RPMI7951 (cell line): Measurements from ENCODE around the gene NR3C2. TPM values are rescaled to one million over a fixed set of nuclear protein-coding genes. Genes with fewer than 3 reads are reported as not detected.
"Not testable (repeated sequence)": the region's sequence is repeated elsewhere in the genome, so short reads cannot be mapped to it uniquely, and the experiment has no call there.

Source experiments
- DNase-seq: peaks from one replicate; pipeline ENCODE4 v3.0.0-alpha.2; 2012; ENCODE audit warnings: low read depth
- total RNA-seq: library from RNA; depleted of rRNA; stranded (reverse); fragments of >200 nt; shearing (Covaris generic); gene quantifications from 2 replicates; pipeline ENCODE4 v1.2.3, GENCODE V29; 2014

Gene NR3C2
- total RNA-seq, 1 experiment from 2014 or later = not detected

- DNase-seq = peak; percentile 33
Observed at GRCh38 chr4:148112231-148112982, 329.8 kb downstream of the NR3C2 start.

DNA sequence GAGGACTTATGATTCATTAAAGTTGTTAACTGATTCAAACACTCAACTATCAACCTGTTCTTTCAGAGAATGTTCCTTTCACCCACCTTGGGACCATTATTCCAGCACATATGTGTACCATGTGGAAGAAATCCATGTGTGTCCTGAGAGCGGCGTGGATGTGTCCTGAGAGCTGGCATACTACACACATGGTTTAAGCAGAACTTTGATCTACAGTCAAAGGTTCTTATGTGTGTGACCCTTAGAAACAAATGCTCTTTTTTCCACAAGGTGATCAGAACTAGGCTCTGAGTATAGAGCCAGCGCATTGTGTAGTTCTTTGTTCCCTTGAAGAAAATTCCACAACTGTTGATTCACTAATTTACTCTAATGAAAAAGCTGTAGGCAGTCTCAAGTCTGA is 332.0 kb downstream of the NR3C2 start:
- no peak for DNase-seq

- no peak for DNase-seq
Observed at GRCh38 chr4:148109216-148109615, 333.0 kb downstream of the NR3C2 start.

DNA sequence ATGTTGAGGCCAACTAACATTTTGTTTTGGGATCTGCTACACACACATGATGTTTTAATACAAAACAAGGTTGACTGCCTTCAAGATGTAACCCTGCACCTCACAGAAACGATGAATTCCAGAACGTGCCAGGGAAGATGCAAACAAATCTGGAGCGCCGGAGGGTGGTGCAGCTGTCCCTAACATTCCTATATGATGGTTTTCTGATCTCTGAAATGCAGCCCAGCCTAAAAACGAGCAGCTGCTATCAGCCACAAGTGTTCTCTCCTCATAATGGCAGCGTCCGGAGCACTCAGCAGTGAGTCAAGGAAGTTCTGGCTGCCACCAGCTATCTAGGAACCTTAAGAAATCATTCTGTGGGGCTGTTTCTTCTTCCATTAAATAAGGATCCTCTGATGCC is 333.4 kb downstream of the NR3C2 start:
- no peak for DNase-seq

DNA sequence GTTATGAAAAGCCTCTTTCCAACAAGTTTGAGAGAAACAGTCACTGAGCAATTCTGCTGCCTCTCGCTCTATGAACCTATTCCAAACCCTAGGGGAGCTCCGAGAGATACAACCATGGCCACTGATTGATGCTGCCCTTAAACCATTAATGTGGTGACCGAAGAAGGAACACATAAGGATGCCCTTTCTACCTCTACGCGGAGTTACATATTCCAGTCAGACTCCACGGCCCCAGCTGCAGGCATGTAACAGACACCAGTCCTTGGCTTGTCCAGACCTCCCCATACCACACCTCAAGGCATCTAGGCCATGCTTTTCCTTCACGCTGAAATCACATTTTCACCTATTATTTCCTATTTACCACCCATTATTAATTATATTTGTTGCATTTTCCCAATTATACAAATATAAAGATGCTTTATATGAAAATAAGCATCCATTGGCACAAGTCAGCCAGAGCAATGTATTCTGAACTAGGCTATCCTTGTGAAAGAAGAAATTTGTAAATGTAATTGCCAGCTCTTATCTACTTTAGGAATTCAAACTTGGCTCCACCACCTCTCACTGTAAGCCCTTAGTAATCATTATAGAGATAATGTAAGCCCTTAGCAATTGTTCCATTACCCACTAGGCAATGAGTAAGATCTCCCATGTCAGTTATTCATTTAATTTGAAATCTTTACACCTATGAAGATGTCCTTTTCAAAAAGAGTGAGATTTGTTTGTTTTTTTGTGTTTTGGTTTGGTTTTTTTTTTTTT is 338.4 kb downstream of the NR3C2 start:
- DNase-seq = no peak

GRCh38 chr4:148101790-148102189 is 340.4 kb downstream of the NR3C2 start:
- DNase-seq = no peak

DNA sequence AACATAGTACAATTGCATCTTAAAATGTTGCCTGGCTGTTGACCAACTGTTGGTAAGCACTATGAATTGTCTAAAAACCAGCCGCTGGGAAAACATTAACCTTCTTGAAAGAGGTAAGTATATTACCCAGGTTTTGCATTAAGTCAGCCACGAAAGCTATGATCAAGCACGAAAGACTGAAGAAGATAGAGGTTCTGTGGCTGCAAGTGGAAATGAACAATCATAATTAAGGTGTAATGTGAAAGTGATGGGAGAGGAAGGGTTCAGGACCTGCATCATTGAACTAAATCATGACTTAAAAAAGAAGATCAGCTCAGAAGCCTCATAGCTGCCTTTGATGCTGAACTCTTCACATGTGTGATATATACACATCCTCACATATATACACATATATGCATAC is 341.0 kb downstream of the NR3C2 start:
- no peak for DNase-seq

DNA sequence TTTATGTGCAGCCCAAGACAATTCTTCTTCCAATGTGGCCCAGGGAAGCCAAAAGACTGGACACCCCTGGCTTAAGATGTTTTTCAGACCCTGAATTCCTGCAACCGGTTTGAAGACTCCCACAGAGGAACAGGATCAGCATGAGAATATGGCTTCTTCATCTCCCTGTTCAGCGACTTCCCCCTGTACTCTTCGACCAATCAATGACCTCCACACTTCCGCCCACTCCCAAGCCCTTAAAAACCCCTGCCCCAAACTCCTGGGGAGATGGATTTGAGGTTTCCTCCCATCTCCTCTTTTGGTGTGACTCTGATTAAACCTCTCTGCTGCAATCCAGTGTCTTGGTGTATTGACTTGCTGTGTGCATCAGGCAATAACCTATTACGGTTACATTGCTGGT is 344.4 kb downstream of the NR3C2 start:
- DNase-seq = no peak

GRCh38 chr4:148095346-148095923 is 346.8 kb downstream of the NR3C2 start:
- DNase-seq = no peak

DNA sequence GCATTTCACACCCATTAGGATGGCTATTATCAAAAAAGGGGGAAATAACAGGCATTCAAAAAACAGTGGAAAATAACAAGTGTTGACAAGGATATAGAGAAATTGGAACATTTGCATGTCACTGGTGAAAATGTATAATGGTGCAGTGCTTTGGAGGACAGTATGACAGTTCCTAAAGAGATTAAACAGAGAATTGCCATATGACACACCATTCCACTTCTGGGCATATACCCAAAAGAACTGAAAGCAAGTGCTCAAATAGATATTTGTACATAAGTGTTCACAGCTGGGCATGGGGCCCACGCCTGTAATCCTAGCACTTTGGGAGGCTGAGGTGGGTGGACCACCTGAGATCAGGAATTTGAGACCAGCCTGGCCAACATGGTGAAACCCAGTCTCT is 348.1 kb downstream of the NR3C2 start:
- DNase-seq = no peak

DNA sequence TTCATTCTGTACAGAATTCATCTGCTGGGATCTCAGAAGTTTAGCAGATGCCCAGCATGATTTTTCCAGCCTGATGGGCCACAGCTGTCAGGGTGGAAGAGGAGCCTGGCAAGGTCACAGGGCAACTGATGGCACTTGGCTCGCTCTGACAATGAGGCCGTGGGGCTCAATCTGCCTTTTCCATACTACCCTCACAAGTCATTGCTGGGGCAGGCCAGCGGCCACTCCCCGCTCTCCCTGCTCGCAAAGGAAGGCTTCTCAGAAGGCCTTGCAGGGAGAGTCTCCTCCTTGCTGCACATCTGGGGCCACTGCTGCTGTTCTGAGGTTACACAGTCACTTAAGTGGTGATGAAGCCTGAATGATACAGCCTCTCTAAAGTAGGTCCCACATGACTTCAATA is 349.1 kb downstream of the NR3C2 start:
- no peak for DNase-seq

GRCh38 chr4:148092316-148093014 is 349.7 kb downstream of the NR3C2 start:
- no peak for DNase-seq

GRCh38 chr4:148091896-148092295 is 350.3 kb downstream of the NR3C2 start:
- DNase-seq = no peak

- DNase-seq = no peak
Observed at GRCh38 chr4:148090503-148091476, 351.4 kb downstream of the NR3C2 start.

DNA sequence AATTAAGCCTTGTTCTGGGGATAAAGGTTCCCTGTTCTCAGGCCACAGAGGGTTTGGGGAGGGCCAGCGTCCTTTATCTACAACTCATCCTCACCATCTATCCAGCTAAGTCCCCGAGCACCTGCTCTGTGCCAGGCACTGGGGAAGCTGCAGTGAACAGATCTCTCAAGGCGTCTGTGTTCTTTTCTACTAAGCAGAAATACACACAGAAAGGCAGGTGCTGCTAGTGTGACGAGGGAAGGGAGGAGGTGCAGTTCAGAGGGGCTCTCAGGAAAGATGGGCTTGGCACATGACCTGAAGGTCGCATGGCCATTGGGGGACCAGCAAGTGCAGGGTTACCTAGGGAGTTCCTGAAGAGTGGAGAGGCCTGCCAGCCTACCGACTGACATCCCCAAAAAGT is 352.2 kb downstream of the NR3C2 start:
- DNase-seq = no peak

GRCh38 chr4:148089624-148090023 is 352.6 kb downstream of the NR3C2 start:
- DNase-seq = no peak

- DNase-seq = not testable (repeated sequence)
Observed at GRCh38 chr4:148083073-148083472, 359.1 kb downstream of the NR3C2 start.

- no peak for DNase-seq
Observed at GRCh38 chr4:148081745-148082144, 360.5 kb downstream of the NR3C2 start.

DNA sequence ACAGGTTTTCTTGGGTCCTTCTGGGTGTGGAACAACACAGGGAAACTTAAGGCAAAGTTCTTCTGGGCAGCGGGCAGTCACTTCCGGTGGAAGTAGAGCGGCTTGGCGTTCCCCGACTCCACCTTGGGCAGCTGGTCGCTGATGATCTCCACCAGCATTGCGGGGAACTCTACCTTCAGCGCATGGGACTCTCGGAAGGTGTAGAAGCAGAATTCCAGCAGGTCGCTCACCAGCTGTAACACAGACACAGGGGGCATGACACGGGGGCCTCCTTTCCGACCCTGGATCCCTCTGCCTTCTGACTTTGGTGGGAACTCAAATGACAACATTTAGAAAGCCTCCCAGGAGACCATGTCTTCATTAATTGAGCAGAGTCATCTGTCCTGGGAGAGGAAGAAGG is 360.9 kb downstream of the NR3C2 start:
- DNase-seq = no peak

DNA sequence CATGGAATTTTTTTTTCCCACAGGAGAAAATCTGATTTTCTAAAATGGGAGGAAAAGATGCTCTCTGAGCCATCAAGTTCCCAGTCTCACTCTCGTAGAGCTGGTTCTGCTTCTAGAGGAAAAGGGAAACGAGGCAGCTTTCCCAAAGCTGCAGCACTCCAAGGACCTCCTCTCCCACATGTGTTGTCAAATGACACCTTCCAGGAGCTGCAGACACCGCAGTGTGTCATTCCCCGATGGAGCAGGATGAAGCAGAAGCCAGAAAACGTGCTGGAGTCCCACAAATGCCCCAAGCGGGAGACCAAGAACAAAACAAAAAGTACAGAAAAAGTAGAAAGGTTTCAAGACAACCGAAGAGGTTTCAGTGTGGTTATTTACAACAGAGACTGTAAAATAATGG is 362.3 kb downstream of the NR3C2 start:
- DNase-seq = no peak

GRCh38 chr4:148078061-148078460 is 364.2 kb downstream of the NR3C2 start:
- no peak for DNase-seq
